SU-DHL-6 (cell line): ENCODE results near the gene SGPL1.

ENCODE experiments used
- CTCF ChIP-seq: fragments of 200-600 bp; sonication (generic); IDR thresholded peaks from one replicate; pipeline ENCODE4 v1.5.1; 2017; ENCODE audit warnings: antibody characterized with exemption, mild to moderate bottlenecking, low read length, moderate library complexity; ENCODE audit not compliant: insufficient read depth, poor library complexity, severe bottlenecking
- EZH2phosphoT487 ChIP-seq: fragments of 200-600 bp; sonication (generic), shearing (Covaris generic); conservative IDR thresholded peaks from 2 replicates; pipeline ENCODE4 v1.6.1; 2018; ENCODE audit warnings: mild to moderate bottlenecking, antibody characterized with exemption, low read length, moderate library complexity, mixed read lengths

- TF ChIP-seq CTCF, result no peak
- TF ChIP-seq EZH2phosphoT487, result no peak
Measured at GRCh38 chr10:70779088-70779487, 36.7 kb upstream of the SGPL1 start.
